ENCODE results near the gene DNAH2. TPM values are rescaled to one million over a fixed set of nuclear protein-coding genes. Genes with fewer than 3 reads are reported as not detected.

Gene DNAH2
- total RNA-seq, 1 experiment from 2014 or later = 2.0 TPM

GRCh38 chr17:7720125-7720524 lies 2.6 kb downstream of the DNAH2 start:
- CTCF ChIA-PET = no interaction called here
- Histone ChIP-seq H3K36me3 (ENCODE audit: control insufficient read depth in 1 of 2, insufficient read depth in 2 of 2, low read length in 2 of 2) (no peaks in the 10 kb centered on the region), H3K4me3 (replicated peaks in 1 of 2; ENCODE audit: low read depth in 1 of 2, low read length in 2 of 2) (no peak overlapping the region), H3K9me2 (ENCODE audit: insufficient read depth) (no peaks in the 10 kb centered on the region), H3K4me1 (ENCODE audit: control insufficient read depth in 1 of 2, insufficient read depth in 2 of 2, low read length in 2 of 2) (peaks cover 12 to 26% of the 10 kb centered on the region in 2 experiments), H3K27ac (ENCODE audit: low read depth, low read length) (no peak overlapping the region), H4K20me1 (ENCODE audit: insufficient read depth) (no peaks in the 10 kb centered on the region), H2AFZ (ENCODE audit: low read depth, low read length, poor library complexity, severe bottlenecking) (no peak overlapping the region), H3K27me3 (ENCODE audit: insufficient read depth, low read length) (no peaks in the 10 kb centered on the region), H3K9me3 (ENCODE audit: control insufficient read depth in 1 of 2, insufficient read depth in 1 of 2, low read depth in 1 of 2, low read length in 2 of 2) (no peaks in the 10 kb centered on the region), H3K9ac (ENCODE audit: low read length) (no peak overlapping the region), H3K4me2 (ENCODE audit: low read length) (no peak overlapping the region), H3K79me2 (ENCODE audit: insufficient read depth, low read length) (no peaks in the 10 kb centered on the region)
- intact Hi-C loops (cut with micrococcal nuclease) = no loop called here
- RAD21 ChIA-PET (ENCODE audit: low non-redundant PET in 1 of 2, low total read pairs in 2 of 2, uncharacterized antibody in 2 of 2, unreplicated experiment in 2 of 2) = no interaction called here
- ATAC-seq (no peak), DNase-seq (ENCODE audit: low read depth, low spot score) (no peak)
- no peak for TF ChIP-seq ELF1 (IDR thresholded peaks at IDR 0.05; ENCODE audit: borderline replicate concordance, low read depth)
- POLR2A ChIA-PET = interaction anchor here (1.6 kb wide), 1 partner anchor 32 kb away, joined by 5 read pairs; the partner anchor contains the start of gene TP53
- no TSS peak for BruUV-seq (replicated peaks)

GRCh38 chr17:7721612-7722011 lies 4.1 kb downstream of the DNAH2 start:
- H3K79me2 ChIP-seq (ENCODE audit: insufficient read depth, low read length) = no peaks in the 10 kb centered on the region
- no peak overlapping the region for H3K9ac ChIP-seq (ENCODE audit: low read length)
- no peaks in the 10 kb centered on the region for H4K20me1 ChIP-seq (ENCODE audit: insufficient read depth)
- DNase-seq (ENCODE audit: low read depth, low spot score) = no peak
- no peaks in the 10 kb centered on the region for H3K36me3 ChIP-seq (ENCODE audit: control insufficient read depth in 1 of 2, insufficient read depth in 2 of 2, low read length in 2 of 2)
- no peaks in the 10 kb centered on the region for H3K9me3 ChIP-seq (ENCODE audit: control insufficient read depth in 1 of 2, insufficient read depth in 1 of 2, low read depth in 1 of 2, low read length in 2 of 2)
- peaks cover 4 to 19% of the 10 kb centered on the region in 2 experiments for H3K4me1 ChIP-seq (ENCODE audit: control insufficient read depth in 1 of 2, insufficient read depth in 2 of 2, low read length in 2 of 2)
- H3K9me2 ChIP-seq (ENCODE audit: insufficient read depth) = no peaks in the 10 kb centered on the region
- BruUV-seq (replicated peaks) = no TSS peak
- H3K27me3 ChIP-seq (ENCODE audit: insufficient read depth, low read length) = no peaks in the 10 kb centered on the region
- no peak overlapping the region for H2AFZ ChIP-seq (ENCODE audit: low read depth, low read length, poor library complexity, severe bottlenecking)
- ChIA-PET RAD21 (ENCODE audit: low non-redundant PET in 1 of 2, low total read pairs in 2 of 2, uncharacterized antibody in 2 of 2, unreplicated experiment in 2 of 2) (no interaction called here), CTCF (no interaction called here), POLR2A (interaction anchor here (1.6 kb wide), 1 partner anchor 34 kb away, joined by 5 read pairs; the partner anchor contains the start of gene TP53)
- no peak overlapping the region for H3K4me2 ChIP-seq (ENCODE audit: low read length)
- intact Hi-C loops (cut with micrococcal nuclease) = no loop called here
- ATAC-seq = no peak
- H3K27ac ChIP-seq (ENCODE audit: low read depth, low read length) = no peak overlapping the region
- no peak for TF ChIP-seq RAD21 (IDR thresholded peaks at IDR 0.05; ENCODE audit: low read depth)
- no peak for TF ChIP-seq SIN3A (IDR thresholded peaks at IDR 0.05; ENCODE audit: low read depth)
- TF ChIP-seq EZH2phosphoT487 (IDR thresholded peaks at IDR 0.05; ENCODE audit: borderline replicate concordance) = no peak
- no peak for TF ChIP-seq EGR1 (IDR thresholded peaks at IDR 0.05; ENCODE audit: low read depth)
- no peak for TF ChIP-seq POLR2AphosphoS5 (IDR thresholded peaks at IDR 0.05; ENCODE audit: low read depth, low read length)
- TF ChIP-seq ZFX (IDR thresholded peaks at IDR 0.05) = no peak
- no peak for TF ChIP-seq FOSL1 (IDR thresholded peaks at IDR 0.05; ENCODE audit: low read depth)
- no peak for TF ChIP-seq MAX (IDR thresholded peaks at IDR 0.05)
- no peak for TF ChIP-seq ZNF274 (IDR thresholded peaks at IDR 0.05; ENCODE audit: low read depth, low read length)
- TF ChIP-seq CEBPB (IDR thresholded peaks at IDR 0.05; ENCODE audit: low read depth) = no peak
- no peak for TF ChIP-seq ZBTB33 (IDR thresholded peaks at IDR 0.05; ENCODE audit: extremely low read depth, insufficient replicate concordance, low read length)
- no peak for TF ChIP-seq POLR2A (IDR thresholded peaks at IDR 0.05; ENCODE audit: borderline replicate concordance, extremely low read depth, insufficient read depth, insufficient read length)
- TF ChIP-seq SRF (IDR thresholded peaks at IDR 0.05; ENCODE audit: low read depth) = no peak
- TF ChIP-seq EZH2 (IDR thresholded peaks at IDR 0.05) = no peak
- no peak for TF ChIP-seq ELF1 (IDR thresholded peaks at IDR 0.05; ENCODE audit: borderline replicate concordance, low read depth)
- no peak for TF ChIP-seq ATF3 (IDR thresholded peaks at IDR 0.05)
- H3K4me3 ChIP-seq (replicated peaks in 1 of 2; ENCODE audit: low read depth in 1 of 2, low read length in 2 of 2) = no peak overlapping the region
